ENCODE measurements around the gene PMVK.

The PMVK gene

DNA sequence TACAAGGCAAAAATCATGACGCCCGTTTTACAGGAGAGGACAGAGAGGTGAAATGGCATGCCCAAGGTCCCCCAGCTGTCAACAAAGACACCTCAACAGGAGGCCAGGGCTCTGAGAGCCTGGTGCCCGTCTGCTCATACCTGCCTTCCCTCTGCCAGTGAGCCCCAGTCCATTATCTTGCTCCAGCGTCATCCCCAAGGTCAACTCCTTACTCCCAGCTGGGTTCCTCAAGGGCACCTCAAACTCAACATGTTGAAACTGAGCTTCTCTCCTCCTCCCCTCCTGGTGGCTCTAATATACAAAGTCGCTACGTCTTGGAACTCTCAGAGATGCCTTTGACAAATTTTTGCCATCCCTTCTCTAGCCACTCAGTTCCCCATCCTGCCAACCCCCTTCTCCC lies 16.1 kb upstream of the PMVK start:
- ATAC-seq (replicated peaks) (no peak), DNase-seq (no peak)
- Mint-ChIP-seq H3K9me3 (no peaks in the 10 kb centered on the region), H3K27ac (peak overlapping the region; percentile 99 to 100), H3K4me1 (ENCODE audit: low read depth in 2 of 2) (peaks cover 60 to 64% of the 10 kb centered on the region in 2 donors), H3K4me3 (peak overlapping the region; percentile 95 to 99), H3K36me3 (ENCODE audit: insufficient read depth) (peaks cover 95% of the 10 kb centered on the region), H3K27me3 (no peaks in the 10 kb centered on the region)

DNA sequence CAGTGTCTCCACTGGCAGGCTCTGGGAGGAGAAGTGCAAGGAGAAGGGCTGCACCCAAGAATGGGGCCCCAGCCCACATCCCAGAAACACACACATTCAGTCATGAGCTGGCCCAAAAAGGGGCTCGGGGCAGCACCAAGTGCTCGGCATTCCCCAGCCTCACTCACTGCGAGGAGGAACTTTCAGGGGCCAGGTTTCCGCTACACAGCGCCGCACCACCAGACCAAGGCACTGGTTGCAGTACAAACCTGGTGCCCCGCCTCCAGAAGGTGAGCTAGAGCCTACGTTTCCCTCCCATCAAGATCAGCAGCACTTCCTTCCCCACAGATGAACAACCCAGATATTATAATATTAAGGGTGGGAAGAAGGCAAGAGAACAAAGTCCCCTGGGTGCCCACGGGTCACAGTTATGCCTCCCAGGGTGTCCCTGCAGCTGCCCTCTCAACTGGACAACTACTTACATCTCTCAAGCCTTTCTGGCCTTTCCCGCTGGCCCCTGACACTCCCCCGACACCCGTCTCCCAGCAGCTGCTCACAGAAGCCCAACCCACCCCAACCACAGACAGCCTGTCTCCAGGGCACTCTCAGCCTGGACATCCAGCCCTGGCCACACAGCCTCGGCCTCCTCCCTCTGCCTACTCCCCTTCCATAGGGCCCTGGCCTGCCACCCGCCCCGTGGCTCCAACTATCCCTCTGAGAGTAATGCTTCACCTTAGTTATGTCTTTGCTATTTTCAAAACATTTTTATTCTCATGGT lies 15.6 kb upstream of the PMVK start:
- Mint-ChIP-seq H3K36me3 (ENCODE audit: insufficient read depth) (peaks cover 96% of the 10 kb centered on the region), H3K27me3 (no peaks in the 10 kb centered on the region), H3K27ac (peak overlapping the region; percentile 99 to 100), H3K4me1 (ENCODE audit: low read depth in 2 of 2) (peaks cover 56 to 65% of the 10 kb centered on the region in 2 donors), H3K4me3 (peak overlapping the region; percentile 95 to 99), H3K9me3 (no peaks in the 10 kb centered on the region)
- ATAC-seq (replicated peaks) (peak; percentile 31), DNase-seq (peak; percentile 38 to 61 (median 59))

DNA sequence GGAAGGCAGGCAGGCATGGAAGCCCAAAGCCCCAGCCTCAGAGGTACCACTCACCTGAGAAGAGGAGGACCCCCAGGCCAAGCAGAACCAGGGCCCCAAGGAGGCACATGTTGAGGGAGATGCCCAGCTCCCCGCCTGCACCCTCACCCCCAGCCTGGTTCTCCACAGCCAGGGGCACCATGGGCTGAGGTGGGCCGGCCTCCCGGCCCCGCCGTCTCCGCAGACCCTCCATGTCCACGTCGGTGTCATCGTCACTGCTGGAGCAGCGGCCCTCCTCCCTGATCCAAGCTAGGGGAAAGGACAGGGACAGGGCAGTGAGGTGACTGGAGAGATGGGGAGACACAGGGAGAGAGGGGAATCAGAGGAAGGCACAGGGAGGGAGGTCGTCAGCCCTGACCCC lies 11.6 kb upstream of the PMVK start:
- peak overlapping the region; percentile 85 to 99 for H3K27ac Mint-ChIP-seq
- H3K4me3 Mint-ChIP-seq: peak overlapping the region in 1 of 2 donors; percentile 34
- H3K27me3 Mint-ChIP-seq: no peaks in the 10 kb centered on the region
- H3K36me3 Mint-ChIP-seq (ENCODE audit: insufficient read depth): peaks cover 98% of the 10 kb centered on the region
- no peak for ATAC-seq (replicated peaks)
- H3K9me3 Mint-ChIP-seq: no peaks in the 10 kb centered on the region
- DNase-seq: no peak
- H3K4me1 Mint-ChIP-seq (ENCODE audit: low read depth in 2 of 2): peaks cover 32 to 45% of the 10 kb centered on the region in 2 donors

DNA sequence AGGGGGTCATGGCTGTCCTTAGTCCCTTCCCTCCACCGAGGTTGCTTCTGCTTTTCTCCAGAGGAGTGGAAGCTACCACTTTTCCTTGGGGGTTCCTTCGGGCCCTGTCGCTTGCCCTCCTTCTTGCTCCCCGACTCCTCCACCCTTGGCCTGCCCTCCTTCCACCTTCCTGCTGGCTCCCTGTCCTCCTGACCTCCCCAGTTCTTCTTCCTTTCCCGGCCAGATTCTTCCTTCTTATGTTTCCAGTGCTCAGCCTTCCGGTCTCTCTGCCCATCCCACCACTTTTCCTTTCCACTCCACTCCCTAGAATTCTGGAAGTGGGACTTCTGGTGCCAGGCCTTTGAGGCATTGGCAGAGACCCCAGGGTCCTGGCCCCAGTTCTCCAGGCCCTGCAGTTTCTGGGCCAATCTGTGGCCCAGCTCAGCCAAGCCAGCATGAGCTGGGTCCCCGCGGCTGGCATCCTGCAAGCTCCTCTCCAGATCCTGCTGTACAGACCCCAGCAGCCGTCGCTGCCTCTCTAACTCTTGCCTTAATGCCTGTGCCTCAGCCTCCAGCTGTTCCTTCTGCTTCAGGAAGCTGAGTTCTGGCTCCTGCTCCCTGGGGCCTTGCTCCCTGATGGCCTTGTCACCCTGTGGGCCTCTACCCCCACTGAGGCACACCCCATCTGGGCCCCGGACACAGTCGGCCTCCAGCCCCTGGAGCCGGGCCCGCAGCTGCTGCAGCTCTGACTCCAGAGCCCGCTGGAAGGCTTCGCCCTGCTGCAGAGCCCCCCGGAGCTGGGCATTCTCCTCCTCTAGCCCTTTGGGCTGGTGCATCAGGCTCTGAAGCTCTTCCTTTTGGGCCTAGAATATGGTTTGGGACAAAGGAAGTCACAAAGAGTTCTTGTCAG lies 9.7 kb upstream of the PMVK start:
- Mint-ChIP-seq H3K27ac (peak overlapping the region in 1 of 2 donors; percentile 99), H3K9me3 (no peaks in the 10 kb centered on the region), H3K27me3 (no peaks in the 10 kb centered on the region), H3K4me1 (ENCODE audit: low read depth in 2 of 2) (peaks cover 34 to 45% of the 10 kb centered on the region in 2 donors), H3K36me3 (ENCODE audit: insufficient read depth) (peaks cover 97% of the 10 kb centered on the region), H3K4me3 (peak overlapping the region in 1 of 2 donors; percentile 4)
- DNase-seq (no peak), ATAC-seq (replicated peaks) (no peak)

DNA sequence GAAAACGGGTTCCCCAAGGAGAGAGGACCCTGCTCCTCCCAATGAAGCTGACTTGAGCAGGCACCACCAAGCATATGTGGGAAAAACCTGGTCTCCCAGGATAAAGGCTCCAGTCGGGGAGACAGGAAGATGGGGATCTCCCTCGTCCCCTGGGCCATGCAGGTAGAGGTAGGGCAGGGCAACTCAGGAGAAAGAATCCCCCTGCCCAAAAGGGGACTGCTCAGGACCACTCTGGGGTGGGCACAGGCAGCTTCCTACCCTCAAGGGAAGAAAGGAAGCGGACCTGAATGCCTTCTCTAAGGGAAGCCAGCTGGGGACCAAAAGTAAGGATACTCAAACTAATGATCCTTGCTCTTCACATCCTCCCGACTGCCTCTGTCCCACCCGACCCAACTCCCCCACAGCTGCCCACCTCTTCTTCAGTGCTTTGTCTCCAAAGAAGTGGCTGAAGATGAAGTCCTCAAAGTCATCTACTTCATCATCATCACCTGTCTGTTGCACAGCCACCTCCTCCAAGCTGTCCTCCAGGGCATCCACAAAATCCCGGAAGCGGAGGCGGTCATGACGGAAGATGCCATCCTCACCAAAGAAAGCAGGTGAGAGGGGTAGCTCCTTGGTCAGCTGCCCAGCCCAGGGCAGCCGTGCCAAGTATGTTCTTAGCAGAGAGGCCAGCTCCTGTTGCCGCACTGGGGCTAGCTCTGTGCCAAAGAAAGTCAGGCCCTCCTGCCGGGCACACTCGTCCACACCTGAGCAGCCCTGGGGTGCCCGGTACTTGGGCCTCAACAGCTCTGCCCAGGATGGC lies 8.8 kb upstream of the PMVK start:
- Mint-ChIP-seq H3K36me3 (ENCODE audit: insufficient read depth) (peaks cover 90% of the 10 kb centered on the region), H3K27me3 (no peaks in the 10 kb centered on the region), H3K4me3 (no peak overlapping the region), H3K27ac (peak overlapping the region; percentile 95 to 99), H3K4me1 (ENCODE audit: low read depth in 2 of 2) (peaks cover 37 to 48% of the 10 kb centered on the region in 2 donors), H3K9me3 (no peaks in the 10 kb centered on the region)
- ATAC-seq (replicated peaks): no peak
- no peak for DNase-seq

DNA sequence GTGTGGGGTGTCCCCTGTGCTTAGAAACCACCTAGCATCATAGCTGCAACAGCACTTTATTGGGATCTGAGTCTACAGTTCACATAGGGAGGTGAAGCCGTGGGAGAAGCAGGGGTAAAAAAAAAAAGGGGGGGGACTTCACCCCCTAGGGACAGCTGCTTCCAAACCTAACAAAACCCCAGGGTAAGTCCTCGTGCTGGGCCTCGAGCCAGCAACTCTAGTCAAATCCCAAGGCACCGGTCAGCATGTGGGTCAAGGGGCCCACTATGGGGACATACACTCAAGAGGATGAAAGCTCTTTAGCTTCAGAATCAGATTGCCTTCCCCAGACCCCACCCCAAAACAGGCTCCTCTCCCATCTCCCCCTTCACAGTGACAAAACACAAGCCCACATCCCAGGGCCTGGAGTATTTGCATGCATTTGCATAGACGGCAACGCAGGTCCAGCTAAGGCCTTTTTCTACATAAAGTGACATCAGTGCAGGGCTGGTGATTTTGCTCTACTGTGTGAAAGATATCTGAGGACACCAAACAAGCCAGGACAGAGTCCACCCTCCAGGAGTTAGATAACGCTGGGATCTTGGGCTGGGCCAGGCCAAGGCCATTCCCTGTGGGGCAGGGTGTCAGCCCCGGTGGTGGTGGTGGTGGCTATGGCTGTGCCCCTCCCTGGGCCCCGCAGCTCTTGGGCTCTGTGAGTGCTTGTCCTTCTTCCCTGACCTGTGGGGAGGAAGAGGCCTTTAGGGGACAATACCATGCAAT lies 8.1 kb upstream of the PMVK start:
- peak overlapping the region; percentile 95 to 99 for H3K27ac Mint-ChIP-seq
- DNase-seq: peak in 1 of 3 experiments; percentile 8
- H3K36me3 Mint-ChIP-seq (ENCODE audit: insufficient read depth): peaks cover 91% of the 10 kb centered on the region
- no peaks in the 10 kb centered on the region for H3K27me3 Mint-ChIP-seq
- ATAC-seq (replicated peaks): no peak
- H3K9me3 Mint-ChIP-seq: no peaks in the 10 kb centered on the region
- H3K4me1 Mint-ChIP-seq (ENCODE audit: low read depth in 2 of 2): peaks cover 39 to 52% of the 10 kb centered on the region in 2 donors
- peak overlapping the region in 1 of 2 donors; percentile 70 for H3K4me3 Mint-ChIP-seq

DNA sequence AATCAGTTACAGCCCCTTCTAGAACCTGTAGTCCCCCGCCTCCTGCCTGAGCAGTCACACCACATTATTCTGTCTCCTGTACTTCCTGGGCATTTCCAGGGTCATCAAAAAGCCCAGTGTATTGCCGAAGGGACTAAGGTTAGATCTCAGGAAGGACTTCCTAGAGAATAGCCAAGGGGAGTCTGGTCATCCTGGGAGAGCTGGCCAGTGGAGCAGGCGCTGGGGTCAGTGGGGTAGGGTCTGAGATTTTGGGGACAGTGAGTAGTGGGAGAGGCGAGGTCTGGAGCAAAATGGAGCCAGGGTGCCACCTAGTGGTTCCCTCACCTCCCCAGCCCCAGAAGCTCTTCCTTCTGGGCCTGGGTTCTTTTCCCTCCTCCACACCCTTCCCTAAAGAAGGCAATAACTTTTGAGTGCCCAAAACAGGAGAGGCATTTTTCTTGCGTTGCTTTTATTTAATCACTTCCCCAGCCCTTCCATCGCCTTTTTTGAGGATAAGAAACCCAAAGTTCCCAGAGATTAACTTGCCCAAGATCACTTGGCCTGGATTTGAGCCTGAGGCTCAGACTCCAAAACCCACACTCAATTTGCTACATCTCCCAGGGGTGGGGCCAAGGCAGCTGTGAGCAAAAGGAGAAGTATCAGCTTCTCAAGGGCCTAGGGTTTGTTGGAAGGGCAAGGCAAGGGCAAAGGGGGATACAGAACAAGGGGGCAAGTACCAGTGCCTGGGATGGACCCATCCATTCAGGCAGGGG lies 7.3 kb upstream of the PMVK start:
- H3K4me1 Mint-ChIP-seq (ENCODE audit: low read depth in 2 of 2): peaks cover 44 to 57% of the 10 kb centered on the region in 2 donors
- peaks cover 91% of the 10 kb centered on the region for H3K36me3 Mint-ChIP-seq (ENCODE audit: insufficient read depth)
- H3K9me3 Mint-ChIP-seq: no peaks in the 10 kb centered on the region
- no peaks in the 10 kb centered on the region for H3K27me3 Mint-ChIP-seq
- peak overlapping the region; percentile 95 to 99 for H3K27ac Mint-ChIP-seq
- ATAC-seq (replicated peaks) (peak; percentile 29), DNase-seq (peak in 1 of 3 experiments; percentile 17)
- H3K4me3 Mint-ChIP-seq: peak overlapping the region; percentile 57 to 70

DNA sequence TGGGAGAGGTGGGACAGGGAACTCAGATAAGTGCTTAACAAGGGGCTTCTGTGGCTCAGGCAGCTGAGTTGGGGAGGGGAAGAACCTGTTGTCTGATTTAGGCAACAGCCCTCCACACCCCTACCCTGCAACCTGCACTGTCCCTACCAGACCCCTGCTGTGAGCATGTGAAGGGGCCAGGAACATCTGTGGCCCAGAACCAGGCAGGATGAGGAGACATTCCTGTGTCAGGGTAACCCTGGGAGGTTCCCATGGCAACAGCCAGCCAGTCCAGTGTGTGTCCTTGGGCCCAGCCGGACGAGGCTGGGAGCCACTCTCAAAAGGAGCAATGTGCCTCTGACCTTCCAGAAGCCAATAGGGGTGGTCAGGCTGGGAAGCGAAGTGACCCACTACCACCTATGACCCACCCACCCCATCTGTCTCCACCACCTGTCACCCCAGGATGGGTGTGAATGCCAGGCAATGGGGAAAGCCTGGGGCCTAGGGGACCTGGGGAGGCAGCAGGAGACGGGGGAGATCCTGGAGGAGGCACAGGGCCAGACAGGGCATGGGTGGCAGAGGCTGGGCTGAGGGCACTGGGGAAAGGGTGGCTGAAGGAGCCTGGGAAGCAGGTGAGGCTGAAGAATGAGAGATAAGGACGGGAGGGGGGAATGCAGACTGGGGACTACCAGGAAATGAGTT lies 5.0 kb upstream of the PMVK start:
- Mint-ChIP-seq H3K4me3 (peak overlapping the region; percentile 34 to 70), H3K27me3 (no peaks in the 10 kb centered on the region), H3K4me1 (ENCODE audit: low read depth in 2 of 2) (peaks cover 60 to 65% of the 10 kb centered on the region in 2 donors), H3K9me3 (no peaks in the 10 kb centered on the region), H3K36me3 (ENCODE audit: insufficient read depth) (peaks cover 83% of the 10 kb centered on the region), H3K27ac (peak overlapping the region; percentile 52 to 99)
- DNase-seq (no peak), ATAC-seq (replicated peaks) (no peak)

DNA sequence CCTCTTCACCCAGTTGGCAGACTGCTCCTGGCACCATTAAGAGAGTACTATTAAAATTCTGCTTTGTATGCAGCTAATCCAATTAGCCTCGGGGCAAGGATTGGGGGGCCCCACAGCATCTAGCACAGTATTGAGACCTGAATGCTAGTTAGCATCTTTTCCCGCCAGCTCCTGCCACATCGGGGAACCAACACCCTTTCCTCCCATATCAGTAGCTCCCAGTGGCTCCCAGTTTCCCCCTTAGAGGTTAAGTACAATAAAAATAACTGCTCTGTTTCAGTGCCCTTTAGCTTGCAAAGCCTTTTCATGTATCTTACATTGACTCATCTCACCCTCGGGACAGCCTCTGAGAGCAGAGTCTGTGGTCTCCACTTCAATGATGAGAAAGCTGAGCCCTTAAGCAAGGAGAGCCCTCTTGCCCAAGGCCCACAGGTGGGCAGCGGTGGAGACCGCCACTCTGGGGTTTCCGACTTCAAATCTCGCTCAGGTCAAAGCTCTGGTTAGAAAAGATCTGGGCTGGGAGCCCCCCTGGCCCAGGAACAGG lies 4.2 kb upstream of the PMVK start:
- peak overlapping the region; percentile 34 to 70 for H3K4me3 Mint-ChIP-seq

DNA sequence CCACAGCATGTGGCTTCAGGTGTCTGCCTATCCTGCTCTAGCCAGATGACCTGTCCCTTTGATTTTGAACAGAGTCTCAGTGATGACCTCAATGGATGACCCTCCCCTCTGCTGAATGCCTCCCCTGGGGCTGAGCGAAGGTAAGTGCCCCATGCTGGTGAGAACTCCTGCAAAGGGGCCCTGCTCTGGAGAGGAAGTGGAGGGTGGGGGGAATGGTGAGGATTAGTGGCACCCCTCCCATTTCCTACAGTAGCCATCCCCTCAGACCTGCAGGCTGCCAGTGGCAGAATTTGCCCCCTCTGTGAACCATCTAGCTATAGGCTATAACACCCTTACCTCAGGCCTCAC lies 3.7 kb upstream of the PMVK start:
- H3K27me3 Mint-ChIP-seq: no peaks in the 10 kb centered on the region
- peak overlapping the region; percentile 34 to 70 for H3K4me3 Mint-ChIP-seq
- no peak for DNase-seq
- no peaks in the 10 kb centered on the region for H3K9me3 Mint-ChIP-seq
- peak overlapping the region; percentile 52 to 99 for H3K27ac Mint-ChIP-seq
- H3K36me3 Mint-ChIP-seq (ENCODE audit: insufficient read depth): peaks cover 76% of the 10 kb centered on the region
- no peak for ATAC-seq (replicated peaks)
- peaks cover 64 to 71% of the 10 kb centered on the region in 2 donors for H3K4me1 Mint-ChIP-seq (ENCODE audit: low read depth in 2 of 2)

More for the DNA sequence above, 4.2 kb upstream of the PMVK start:
- Mint-ChIP-seq H3K27me3 (no peaks in the 10 kb centered on the region), H3K27ac (peak overlapping the region; percentile 52 to 99), H3K9me3 (no peaks in the 10 kb centered on the region), H3K36me3 (ENCODE audit: insufficient read depth) (peaks cover 81% of the 10 kb centered on the region), H3K4me1 (ENCODE audit: low read depth in 2 of 2) (peaks cover 63 to 68% of the 10 kb centered on the region in 2 donors)
- no peak for DNase-seq
- no peak for ATAC-seq (replicated peaks)

DNA sequence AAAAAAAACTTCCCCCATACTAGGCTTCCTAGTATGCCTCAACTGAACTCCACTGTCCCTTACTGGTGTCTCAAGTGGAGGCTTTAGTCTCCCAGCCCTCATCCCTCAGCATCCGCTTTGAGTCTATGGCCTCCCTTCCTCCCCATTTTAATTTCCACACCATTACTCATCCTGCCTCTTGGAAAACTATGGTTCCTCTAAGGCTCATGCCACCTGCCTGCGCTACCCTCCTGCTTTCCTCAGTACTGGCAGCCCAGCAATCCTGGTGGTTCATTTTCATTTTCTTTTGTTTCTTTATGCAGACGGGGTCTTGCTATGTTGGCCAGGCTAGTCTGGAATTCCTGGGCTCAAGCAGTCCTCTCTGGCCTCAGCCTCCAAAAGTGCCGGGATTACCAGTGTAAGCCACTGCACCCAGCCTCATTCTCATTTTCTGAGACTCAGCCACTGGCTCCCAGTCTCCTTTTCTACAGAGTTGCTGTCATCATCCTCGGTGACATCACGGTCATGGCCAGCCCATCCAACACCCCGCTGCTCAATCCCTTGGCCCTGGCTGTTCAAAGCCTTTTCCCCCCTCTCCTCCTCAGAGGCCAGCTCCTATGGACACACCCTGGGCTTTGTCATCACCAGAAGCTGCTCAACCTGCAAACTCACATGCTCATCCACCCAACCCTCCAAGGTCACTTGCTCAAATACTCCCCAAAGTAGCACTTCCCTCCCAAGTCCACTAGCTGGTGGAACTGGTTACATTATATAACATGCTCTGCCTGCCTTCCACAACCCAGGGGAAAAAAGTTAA lies 2.3 kb upstream of the PMVK start:
- Mint-ChIP-seq H3K4me3 (peak overlapping the region; percentile 54 to 91), H3K27me3 (no peaks in the 10 kb centered on the region), H3K4me1 (ENCODE audit: low read depth in 2 of 2) (peaks cover 61 to 63% of the 10 kb centered on the region in 2 donors), H3K27ac (peak overlapping the region; percentile 99 to 100), H3K9me3 (no peaks in the 10 kb centered on the region), H3K36me3 (ENCODE audit: insufficient read depth) (peaks cover 62% of the 10 kb centered on the region)
- ATAC-seq (replicated peaks) (no peak), DNase-seq (no peak)
